Subcutaneous preadipocyte (primary cell): ENCODE measurements around the gene DHRS1. TPM values are rescaled to one million over a fixed set of nuclear protein-coding genes. Genes with fewer than 3 reads are reported as not detected.

Experiments used
- total RNA-seq: library from RNA; depleted of rRNA; stranded (reverse); fragments of >200 nt; gene quantifications from 2 replicates; pipeline ENCODE4 v1.2.3, GENCODE V29; 2012

Gene DHRS1
- total RNA-seq, result 10.0 and 16.2 TPM in 2 replicates

DNA sequence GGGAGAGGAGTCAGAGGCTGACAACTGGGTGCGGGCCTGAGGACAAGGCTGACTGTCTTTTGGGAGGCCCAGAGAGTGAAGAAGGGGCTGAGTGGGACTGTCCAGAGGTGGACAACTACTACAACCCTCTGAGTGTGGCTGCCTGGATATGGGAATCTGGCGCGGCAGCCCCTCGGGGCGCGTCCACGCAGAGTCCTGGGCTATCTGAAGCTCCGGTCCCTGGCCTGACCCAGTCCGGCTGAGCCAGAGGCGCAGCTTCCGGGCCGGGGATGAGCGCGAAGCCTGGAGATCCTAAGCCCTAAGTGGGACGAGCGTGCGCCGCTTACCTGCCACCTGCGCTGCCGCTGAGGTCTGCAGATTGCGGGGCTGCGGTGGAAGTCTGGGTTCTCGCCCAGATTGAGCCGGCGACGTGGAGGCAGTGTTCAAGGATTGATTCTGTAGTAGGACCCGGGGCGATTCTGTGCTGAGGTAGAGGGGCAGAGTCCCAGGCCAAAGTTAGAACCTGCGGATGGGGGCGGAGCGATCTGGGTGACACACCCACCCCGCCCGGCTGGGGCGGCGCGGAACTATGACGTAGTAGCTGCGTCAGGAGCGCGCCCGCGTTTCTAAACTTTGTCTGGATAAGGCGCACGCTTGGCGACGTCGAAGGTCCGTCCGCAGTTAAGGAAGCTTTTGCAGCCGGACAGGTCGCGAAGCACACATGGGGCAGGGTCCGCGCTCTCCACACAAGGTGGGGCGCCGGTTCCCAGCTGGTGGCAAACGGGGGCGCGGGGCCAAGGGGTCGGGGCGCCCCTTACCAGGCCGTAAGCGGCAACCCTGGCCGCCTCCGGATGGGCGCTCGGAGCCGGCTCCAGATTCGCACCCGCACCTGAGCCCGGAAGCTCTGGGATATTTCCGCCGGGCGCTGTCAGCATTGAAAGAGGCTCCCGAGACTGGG lies at the start of gene DHRS1, which contains the start of gene NOP9:
TSS of gene DHRS1 (minus strand) at position 526 of the 937 bp plus-strand sequence. CDS start 674 bp downstream, outside the sequence.
TSS of gene NOP9 (plus strand) at position 596 of the 937 bp plus-strand sequence. CDS start at position 701, 105 bp downstream.

DNA sequence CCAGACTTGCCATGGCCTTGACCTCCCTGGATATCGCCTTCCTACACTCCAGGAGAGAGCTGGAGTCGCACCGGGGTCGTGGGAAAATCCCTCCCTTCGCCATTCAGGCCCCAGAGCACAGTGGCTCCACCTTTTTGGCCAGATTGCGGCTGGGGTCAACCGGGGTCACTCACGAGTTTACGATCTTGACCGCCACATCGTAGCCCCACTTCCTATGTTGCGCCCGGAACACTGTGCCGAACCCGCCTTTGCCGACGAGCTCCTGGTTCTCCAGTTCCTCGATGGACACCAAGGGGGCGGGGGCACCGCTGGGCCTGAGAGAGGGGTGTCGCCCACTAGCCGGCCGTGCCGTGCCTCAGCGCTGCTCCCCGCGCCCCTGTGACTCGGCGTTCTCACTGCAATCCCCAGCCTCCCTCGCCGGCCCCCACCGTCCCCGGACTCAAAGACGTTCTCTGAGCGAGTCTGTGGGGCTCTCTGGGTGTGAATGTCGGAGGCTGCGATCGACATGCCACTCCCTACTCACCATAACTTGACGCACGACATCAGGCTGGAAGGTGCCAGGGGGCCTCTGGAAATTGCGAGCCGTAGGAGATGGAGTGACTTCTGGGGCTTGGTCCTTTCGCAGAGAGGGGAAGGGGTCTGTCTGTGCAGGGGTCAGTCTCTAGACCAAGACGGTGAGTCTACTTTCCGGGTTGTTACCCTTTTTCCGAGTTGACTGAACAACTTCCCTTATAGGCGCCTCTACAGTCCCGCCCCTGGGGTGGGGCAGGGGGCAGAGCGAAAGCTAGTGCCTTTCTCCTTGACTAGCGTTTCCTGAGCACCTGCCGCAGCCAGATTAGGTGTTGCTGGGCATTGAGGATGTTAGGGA lies 39.9 kb upstream of the DHRS1 start, which contains the start of gene RIPK3:
TSS of gene RIPK3 (minus strand) at position 708 of the 868 bp plus-strand sequence. CDS start at position 543, 165 bp downstream.

DNA sequence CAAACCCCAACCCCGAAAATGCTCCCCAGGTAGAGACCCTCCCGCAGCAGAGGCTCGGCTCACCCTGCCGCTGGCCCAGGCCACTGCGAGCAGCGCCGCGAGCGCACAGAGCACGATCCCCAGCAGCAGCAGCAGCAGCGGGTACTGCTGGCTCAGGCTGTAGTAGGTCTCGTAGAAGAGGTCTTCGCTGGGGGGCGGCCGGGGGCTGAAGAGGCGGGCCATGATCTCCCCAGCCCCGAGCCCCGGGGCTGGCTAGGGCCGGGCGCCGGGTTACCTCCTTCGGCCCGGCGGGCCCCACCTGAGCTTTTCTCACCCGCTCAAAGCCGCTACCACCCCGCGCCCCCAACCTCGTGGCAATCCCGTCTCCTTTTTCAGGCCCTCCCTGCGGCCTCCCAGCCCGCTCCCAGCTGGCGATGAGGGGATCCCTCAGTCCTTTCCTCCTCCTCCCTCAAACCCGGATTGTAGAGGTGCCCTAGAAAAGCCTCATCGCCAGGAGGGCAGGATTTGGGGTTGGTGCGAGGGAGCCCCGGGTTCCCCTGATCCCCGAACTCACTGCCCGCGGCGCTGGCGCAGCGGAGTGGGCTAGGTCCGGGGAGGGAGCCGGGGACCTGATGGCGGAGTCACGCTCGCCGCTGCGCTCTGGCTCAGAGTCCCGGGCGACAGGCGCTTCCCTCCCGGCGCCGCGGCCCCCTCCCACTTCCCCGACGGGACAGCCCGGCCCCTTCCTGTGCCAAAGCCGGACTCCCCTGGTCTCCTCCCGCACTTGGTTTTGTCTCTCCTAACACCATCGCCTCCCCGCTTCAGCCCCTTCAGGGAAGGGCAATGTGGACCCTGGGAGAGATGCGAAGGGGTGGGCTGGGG lies 35.1 kb upstream of the DHRS1 start, which contains the start of gene ADCY4:
TSS of gene ADCY4 (minus strand) at position 641 of the 861 bp plus-strand sequence. CDS start at position 222, 419 bp downstream.

DNA sequence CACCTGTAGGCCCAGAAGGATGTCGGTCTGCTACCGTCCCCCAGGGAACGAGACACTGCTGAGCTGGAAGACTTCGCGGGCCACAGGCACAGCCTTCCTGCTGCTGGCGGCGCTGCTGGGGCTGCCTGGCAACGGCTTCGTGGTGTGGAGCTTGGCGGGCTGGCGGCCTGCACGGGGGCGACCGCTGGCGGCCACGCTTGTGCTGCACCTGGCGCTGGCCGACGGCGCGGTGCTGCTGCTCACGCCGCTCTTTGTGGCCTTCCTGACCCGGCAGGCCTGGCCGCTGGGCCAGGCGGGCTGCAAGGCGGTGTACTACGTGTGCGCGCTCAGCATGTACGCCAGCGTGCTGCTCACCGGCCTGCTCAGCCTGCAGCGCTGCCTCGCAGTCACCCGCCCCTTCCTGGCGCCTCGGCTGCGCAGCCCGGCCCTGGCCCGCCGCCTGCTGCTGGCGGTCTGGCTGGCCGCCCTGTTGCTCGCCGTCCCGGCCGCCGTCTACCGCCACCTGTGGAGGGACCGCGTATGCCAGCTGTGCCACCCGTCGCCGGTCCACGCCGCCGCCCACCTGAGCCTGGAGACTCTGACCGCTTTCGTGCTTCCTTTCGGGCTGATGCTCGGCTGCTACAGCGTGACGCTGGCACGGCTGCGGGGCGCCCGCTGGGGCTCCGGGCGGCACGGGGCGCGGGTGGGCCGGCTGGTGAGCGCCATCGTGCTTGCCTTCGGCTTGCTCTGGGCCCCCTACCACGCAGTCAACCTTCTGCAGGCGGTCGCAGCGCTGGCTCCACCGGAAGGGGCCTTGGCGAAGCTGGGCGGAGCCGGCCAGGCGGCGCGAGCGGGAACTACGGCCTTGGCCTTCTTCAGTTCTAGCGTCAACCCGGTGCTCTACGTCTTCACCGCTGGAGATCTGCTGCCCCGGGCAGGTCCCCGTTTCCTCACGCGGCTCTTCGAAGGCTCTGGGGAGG lies 11.3 kb upstream of the DHRS1 start, which contains the start of gene LTB4R:
TSS of gene LTB4R (plus strand) at position 857 of the 959 bp plus-strand sequence. CDS start 4,150 bp downstream, outside the sequence.

DNA sequence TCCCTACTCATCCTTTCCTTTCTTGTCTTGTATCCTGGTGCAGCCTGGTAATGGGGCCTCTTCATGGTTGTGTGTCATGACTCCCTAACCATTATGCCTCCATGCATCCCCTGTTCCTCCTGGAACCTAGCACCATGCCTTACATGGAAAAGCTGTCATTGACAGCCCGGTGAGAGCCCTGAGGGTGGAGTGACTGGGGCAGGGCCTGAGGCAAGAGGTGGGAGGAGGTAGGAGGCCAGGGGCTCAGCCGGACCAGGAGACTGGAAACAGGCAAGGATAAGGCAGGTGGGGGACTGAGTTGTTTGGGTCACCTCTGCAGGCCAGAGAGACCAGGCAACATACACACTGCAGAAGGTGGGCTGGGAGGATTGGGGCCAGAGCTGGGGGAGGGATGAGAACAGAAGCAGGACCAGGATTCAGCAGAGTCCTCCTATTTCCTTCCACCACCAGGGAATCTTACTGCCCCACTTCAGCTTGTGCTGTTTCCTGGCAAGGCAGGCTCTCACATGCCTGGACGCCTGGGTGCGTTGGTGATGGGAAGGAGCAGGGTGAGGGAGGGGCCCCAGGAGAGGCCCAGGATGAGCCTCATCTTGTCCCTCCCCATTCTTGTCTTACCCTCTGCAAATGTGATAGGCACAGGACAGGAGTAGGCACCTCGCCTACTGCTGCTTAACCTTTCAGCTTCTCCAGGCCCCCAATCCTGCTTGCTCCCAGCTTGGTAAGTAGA lies 10.1 kb upstream of the DHRS1 start, which contains the start of gene LTB4R2:
TSS of gene LTB4R2 (plus strand) at position 603 of the 727 bp plus-strand sequence. CDS start 525 bp downstream, outside the sequence.

DNA sequence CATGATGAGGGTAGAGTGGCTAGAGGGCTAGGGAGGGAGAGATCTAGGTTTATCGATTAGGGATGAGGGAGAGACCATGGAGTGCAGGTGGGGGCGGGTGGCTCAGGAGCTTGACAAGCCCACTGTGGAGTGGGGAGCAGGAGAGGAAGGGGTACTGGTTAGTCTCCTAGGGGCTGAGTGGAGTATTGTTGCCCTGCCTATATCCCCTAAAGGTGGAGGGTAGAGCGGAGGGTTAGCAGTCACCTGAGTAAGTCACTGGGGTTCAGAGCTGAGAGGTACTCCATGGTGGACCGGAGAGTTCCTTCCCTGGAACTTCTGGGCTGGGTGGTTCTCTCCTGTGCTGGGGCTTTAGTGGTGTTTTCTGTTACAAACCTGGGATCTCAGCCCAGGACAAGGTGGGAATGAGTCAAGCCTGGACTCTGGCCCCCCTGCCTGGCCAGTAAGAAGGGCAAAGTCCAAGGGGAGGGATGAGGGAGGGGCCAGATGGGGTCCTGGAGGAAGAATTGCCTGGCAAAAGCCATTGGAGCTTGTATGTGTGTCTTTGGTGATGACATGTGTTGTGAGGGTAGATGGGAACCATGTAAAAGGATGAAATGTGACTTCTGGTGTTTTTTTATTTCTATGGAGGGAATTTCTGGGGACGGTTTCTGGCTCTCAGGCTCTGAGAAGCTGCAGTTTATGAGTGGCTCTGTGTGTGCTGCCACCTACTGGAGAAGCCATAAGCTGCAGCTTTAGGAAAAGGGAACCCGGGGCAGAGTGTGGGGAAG lies 8.2 kb upstream of the DHRS1 start, which contains the start of gene CIDEB:
TSS of gene CIDEB (minus strand) at position 403 of the 767 bp plus-strand sequence. CDS start at position 284, 119 bp downstream.

DNA sequence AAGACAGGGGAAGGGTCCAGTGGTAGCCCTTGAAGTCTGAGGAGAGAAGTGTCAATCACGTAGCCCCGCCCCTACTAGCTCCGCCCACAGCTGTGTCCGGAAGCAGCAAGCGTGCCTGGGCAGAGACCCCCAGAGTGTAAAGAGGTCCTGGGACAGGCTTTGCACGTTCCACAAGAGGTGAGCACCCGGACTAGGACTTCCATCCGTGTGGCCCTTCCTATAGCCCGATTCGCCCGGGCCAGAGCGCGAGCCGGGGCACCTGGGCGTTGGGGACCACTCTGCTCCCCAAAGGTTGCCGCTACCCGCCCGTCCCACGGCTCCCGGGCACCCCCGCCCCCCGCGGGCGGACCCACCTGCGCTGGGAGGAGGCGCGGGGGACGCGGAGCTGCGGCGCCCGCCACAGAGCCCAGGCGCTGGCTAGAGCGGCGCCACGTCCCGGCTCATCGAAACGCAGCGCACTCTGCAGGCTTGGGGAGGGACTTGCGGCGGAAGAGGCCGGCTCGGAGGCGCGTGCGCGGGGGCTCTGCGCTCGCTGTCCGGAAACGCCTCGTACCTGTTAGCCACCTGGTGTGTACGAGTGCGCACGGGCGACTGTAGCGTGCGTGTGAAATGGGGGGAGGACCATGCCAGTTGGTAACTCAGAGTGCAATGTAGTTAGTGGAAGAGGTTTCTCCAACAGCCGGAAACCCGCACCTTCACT lies 28.3 kb downstream of the DHRS1 start, which contains the start of gene RABGGTA:
TSS of gene RABGGTA (minus strand) at position 464 of the 700 bp plus-strand sequence. CDS start 482 bp downstream, outside the sequence.

DNA sequence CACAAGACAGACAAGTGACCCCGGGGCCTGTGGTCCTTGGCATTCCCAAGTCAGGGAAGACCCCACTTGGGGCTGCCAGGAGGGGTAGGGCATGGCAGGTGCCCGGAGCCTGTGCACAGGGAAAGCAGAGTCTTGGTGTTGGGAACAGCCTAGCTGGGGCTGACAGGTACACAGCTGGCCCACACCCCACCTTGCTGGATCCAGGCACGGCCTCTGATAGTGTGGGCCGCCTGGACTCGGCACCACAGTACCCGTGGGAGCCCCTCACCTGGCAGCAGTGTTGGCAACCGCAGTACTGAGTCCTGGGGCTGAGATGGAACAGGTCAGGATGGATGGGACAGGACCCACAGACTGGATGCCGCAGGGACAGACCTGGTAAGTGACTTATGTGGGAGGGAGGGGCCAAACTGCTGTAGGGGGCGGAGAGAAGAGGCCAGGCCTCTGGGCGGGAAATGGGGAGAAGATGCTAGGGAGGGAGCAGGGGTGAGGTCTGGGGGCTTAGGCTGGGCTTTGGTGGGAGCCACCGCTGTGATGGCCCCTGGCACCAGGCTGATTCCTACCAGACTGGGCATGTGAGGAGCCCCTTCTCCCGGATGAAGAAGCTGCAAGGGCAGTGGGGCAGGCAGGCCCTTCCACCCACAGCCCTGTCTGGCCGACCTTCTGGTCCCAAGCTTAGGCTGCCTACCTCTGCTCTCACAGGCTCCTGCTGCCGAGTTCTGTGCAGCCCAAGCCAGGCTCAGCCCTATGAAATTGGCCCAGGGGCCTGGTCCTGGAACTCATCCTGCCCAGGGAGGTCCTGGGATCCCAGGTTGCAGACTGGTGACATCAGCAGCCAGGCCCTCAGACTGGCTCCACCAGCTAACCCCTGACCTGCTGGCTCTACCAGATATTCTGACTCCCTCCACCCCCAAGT lies 36.5 kb downstream of the DHRS1 start, which contains the start of gene TGM1:
TSS of gene TGM1 (minus strand) at position 357 of the 913 bp plus-strand sequence. CDS start 825 bp downstream, outside the sequence.

Other genes starting within 250 kb of the DHRS1 start
- gene CARMIL3, start 247.8 kb downstream of the DHRS1 start, total RNA-seq, result under 0.01 TPM in 1 of 2 replicates, not detected in the other
- not detected in 2 replicates for gene CPNE6, start 228.2 kb downstream of the DHRS1 start, total RNA-seq
- 10.3 and 13.9 TPM in 2 replicates for gene PCK2, start 205.5 kb downstream of the DHRS1 start, total RNA-seq
- 44.5 and 46.1 TPM in 2 replicates for gene DCAF11, start 185.0 kb downstream of the DHRS1 start, total RNA-seq
- gene NRL, start 184.8 kb downstream of the DHRS1 start, total RNA-seq, result 0.78 and 1.1 TPM in 2 replicates
- gene FITM1, start 169.1 kb downstream of the DHRS1 start, total RNA-seq, result 0.37 TPM in 1 of 2 replicates, not detected in the other
- 62.9 and 93.7 TPM in 2 replicates for gene PSME1, start 163.6 kb downstream of the DHRS1 start, total RNA-seq
- gene EMC9, start 158.2 kb downstream of the DHRS1 start, total RNA-seq, result 12.1 and 13.3 TPM in 2 replicates
- 72.1 and 87.5 TPM in 2 replicates for gene PSME2, start 153.2 kb downstream of the DHRS1 start, total RNA-seq
- 40.8 and 43.8 TPM in 2 replicates for gene RNF31, start 152.3 kb downstream of the DHRS1 start, total RNA-seq
- 38.3 and 59.5 TPM in 2 replicates for gene IRF9, start 138.5 kb downstream of the DHRS1 start, total RNA-seq
- gene REC8, start 127.7 kb downstream of the DHRS1 start, total RNA-seq, result 1.8 TPM in 2 replicates
- gene IPO4, start 111.0 kb downstream of the DHRS1 start, total RNA-seq, result 74.6 and 97.4 TPM in 2 replicates
- gene TM9SF1, start 104.3 kb downstream of the DHRS1 start, total RNA-seq, result 53.2 and 56.2 TPM in 2 replicates
- gene TSSK4, start 94.1 kb downstream of the DHRS1 start, total RNA-seq, result under 0.01 and 0.20 TPM in 2 replicates
- gene CHMP4A, start 86.3 kb downstream of the DHRS1 start, total RNA-seq, result 10.0 and 10.3 TPM in 2 replicates
- 10.8 and 14.7 TPM in 2 replicates for gene MDP1, start 83.7 kb downstream of the DHRS1 start, total RNA-seq
- 84.3 and 102 TPM in 2 replicates for gene NEDD8, start 67.4 kb downstream of the DHRS1 start, total RNA-seq
- 54.2 and 64.3 TPM in 2 replicates for gene GMPR2, start 66.9 kb downstream of the DHRS1 start, total RNA-seq
- gene TINF2, start 57.2 kb downstream of the DHRS1 start, total RNA-seq, result 37.7 and 46.3 TPM in 2 replicates
- gene TGM1, start 36.6 kb downstream of the DHRS1 start, total RNA-seq, result 0.78 and 1.1 TPM in 2 replicates
- gene RABGGTA, start 28.2 kb downstream of the DHRS1 start, total RNA-seq, result 22.4 and 30.1 TPM in 2 replicates
- gene NOP9, start 70 bp upstream of the DHRS1 start, total RNA-seq, result 19.1 and 27.2 TPM in 2 replicates
- 1.2 and 2.2 TPM in 2 replicates for gene CIDEB, start 8.2 kb upstream of the DHRS1 start, total RNA-seq
- gene LTB4R2, start 10.4 kb upstream of the DHRS1 start, total RNA-seq, result 5.3 and 5.5 TPM in 2 replicates
- 1.4 and 2.2 TPM in 2 replicates for gene LTB4R, start 11.7 kb upstream of the DHRS1 start, total RNA-seq
- gene ADCY4, start 35.3 kb upstream of the DHRS1 start, total RNA-seq, result 3.7 and 11.5 TPM in 2 replicates
- 3.7 TPM in 2 replicates for gene RIPK3, start 40.2 kb upstream of the DHRS1 start, total RNA-seq
- 53.3 and 54.0 TPM in 2 replicates for gene NFATC4, start 68.4 kb upstream of the DHRS1 start, total RNA-seq
- gene NYNRIN, start 99.2 kb upstream of the DHRS1 start, total RNA-seq, result 3.9 and 4.8 TPM in 2 replicates
- 1.4 and 4.4 TPM in 2 replicates for gene CBLN3, start 129.9 kb upstream of the DHRS1 start, total RNA-seq
- gene KHNYN, start 130.2 kb upstream of the DHRS1 start, total RNA-seq, result 36.4 and 44.2 TPM in 2 replicates
- 9.6 and 12.9 TPM in 2 replicates for gene SDR39U1, start 143.0 kb upstream of the DHRS1 start, total RNA-seq
- not detected in 2 replicates for gene CMA1, start 208.5 kb upstream of the DHRS1 start, total RNA-seq